NK-92 treated with Interleukin-12 subunit alpha and Interleukin-12 subunit beta, amount 100 ng/mL, for 24 hours (cell line): ENCODE results near the gene TK1.
"Not testable (repeated sequence)": the region's sequence is repeated elsewhere in the genome, so short reads cannot be mapped to it uniquely, and the experiment has no call there.

Experiments
- DNase-seq: peaks from one replicate; lab custom pipeline; 2025; lab: John Stamatoyannopoulos, UW

Gene TK1

DNA sequence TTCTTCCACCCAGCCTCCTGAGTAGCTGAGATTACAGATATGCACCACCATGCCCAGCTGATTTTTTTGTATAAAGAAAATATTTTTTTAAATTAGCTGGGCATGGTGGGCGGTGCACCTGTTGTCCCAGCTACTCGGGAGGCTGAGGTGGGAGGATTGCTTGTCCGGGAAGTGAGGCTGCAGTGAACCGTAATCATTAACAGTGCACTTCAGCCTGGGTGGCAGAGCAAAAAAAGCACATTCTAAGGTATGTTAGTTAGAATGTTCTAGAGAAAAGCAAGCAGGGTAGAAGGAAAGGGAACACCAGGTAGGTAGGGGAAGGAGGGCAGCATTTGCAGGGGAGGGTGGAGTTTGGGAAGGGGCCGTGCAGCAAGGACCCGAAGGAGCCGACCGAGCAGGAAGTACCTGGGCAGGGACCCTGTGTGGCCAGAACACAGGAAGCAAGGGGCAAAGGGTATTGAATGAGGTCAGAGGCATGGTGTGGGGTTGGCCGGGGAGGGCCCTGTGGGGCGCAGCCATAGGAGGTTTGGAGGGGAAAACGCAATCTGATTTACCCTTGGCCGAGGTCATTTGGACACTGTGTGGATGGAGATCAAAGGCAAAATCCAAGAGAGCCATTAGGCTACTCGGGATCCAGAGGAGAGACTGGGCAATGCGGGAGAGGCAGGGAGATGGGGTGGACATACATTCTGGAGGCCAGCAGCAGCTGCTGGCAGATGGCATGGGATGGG lies 38.4 kb downstream of the TK1 start:
- DNase-seq, result no peak

DNA sequence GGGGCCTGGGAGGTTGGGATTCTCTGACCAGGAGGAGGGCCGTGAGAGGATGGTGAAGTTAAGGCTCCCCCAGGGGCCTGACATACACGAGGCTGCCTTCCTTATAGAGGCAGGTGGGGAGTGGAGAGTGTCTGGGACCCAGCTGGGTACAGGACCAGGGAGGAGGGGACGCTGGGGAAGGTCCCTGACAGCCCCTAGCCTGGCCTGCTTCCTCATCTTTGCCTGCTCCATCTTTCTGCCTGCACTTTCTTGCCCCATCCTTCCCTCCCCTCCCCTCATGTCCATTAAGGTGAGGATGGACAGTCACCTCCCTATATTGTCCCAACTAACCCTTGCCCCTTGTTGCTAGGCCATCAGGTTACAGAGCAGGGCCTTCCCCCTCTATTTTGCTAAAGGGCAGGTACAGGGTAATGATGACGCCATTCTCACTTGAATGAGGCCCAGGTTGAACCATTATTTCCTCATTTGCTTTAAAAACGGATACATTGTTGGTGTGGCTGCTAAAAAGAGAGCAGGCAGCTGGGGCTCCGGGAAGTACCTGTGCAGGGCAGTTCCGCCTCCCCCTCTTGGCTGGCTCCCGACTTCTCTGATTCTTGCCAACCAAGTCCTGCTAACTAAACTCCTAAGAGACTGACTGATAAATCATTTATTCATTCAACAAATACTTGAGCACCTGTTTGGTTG lies 39.4 kb downstream of the TK1 start:
- DNase-seq, result no peak

DNA sequence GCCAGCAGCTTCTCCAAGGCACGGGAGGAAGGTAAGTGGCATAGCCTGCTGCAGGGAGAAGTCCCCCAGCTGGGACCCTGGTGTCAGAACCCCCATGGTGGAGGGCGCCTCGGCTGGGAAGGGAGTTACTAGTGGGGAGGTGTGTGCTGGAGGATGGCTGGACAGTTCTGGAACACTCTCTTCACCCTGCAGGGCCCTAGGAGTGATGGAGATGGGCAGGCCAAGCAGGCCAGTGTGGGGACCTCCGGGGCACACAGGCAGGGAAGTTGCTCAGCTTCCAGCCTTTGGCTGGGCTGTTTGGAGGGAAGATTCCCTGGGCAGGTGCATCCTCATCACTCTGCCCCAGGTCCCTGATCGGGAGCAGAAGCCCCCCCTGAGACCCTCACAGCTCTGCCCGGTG lies 40.0 kb downstream of the TK1 start:
- DNase-seq, result no peak

DNA sequence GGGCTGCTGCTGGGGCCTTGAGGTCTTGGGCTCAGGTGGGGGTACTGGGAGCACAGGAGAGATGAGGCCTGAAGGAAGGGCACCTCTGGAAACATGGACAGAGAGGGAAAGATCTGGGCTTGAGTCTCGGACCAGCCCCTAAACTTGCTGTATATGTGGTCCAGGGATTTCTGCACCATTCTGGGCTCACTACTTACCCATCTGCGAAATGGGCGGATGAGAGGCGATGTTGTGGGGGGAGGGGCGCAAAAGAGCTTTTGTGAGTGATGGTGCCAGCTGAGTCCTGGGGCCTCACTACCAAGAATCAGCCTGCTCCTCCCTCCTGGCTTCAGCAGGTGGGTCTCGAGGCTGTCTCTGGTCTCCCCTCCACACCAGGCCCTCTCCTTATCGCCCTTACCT lies 40.4 kb downstream of the TK1 start:
- DNase-seq, result no peak

DNA sequence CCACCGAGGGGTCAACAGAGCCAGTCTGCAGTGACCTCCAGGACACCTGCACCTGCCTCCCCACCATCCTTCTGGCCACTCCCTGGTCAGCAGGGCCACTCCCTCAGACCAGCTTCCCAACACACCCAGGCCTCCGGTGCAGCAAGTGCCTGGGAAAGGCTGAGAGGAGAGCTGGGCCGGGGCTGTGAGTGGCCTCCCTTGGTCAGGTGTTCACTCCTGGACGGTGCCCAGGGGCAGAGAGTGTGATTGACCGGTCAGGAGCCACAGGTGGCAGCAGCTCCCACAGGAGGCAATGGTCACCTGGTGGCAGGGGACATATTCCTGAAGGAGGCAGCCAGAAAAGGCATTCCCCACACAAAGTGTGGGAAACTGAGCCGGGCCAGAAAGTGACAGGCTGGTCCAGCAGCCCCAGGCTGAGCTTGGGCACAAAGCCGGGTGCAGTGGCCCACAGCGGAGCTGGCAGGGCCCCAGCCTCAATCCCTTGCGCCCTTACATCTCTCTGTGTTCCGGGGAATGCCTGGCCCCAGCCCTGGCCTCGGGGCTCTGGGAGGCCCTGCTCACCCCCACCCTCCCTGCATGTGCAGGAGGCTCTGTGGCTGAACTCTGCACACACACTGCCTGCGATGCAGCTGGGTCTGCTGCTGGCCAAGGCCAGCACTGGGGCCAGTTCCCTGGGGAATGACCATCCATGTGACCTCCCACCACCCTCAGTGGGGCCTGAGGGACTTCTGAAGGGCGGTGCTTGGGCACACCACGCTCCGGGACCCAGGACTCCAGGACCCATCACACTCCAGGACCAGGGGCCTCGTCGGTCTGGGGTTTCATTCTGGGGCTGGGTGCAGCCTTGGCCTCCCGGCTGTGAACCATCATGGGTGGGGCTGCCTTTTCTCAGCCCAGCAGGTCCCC lies 41.9 kb downstream of the TK1 start:
- no peak for DNase-seq

DNA sequence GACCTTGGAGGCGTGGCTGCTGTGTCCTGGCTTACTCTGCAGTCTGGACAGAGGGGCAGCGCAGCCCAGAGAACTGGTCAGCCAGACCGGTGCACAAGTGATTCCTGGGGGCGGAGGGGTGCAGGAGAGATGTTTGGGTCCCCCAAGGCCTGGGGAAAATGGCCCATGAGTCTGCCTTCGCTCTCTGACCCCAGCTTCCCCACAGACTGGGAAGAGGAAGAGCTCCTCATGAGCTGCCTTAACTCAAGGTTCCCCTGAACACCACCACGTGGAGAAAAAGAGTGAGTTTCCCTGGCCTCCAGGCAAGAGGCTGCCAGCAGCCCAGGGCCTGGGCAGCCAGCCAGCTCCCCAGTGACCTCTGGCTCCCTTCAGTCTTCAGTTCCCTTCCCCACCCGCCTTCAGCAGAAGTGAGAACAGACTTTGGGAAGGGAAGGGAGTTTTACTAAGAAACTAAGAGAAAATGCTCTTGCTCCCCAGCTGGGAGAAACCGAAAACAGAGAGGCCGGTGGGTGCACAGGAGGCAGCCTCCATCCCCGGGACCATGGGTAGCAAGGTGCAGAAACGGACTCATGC lies 42.6 kb downstream of the TK1 start:
- no peak for DNase-seq

DNA sequence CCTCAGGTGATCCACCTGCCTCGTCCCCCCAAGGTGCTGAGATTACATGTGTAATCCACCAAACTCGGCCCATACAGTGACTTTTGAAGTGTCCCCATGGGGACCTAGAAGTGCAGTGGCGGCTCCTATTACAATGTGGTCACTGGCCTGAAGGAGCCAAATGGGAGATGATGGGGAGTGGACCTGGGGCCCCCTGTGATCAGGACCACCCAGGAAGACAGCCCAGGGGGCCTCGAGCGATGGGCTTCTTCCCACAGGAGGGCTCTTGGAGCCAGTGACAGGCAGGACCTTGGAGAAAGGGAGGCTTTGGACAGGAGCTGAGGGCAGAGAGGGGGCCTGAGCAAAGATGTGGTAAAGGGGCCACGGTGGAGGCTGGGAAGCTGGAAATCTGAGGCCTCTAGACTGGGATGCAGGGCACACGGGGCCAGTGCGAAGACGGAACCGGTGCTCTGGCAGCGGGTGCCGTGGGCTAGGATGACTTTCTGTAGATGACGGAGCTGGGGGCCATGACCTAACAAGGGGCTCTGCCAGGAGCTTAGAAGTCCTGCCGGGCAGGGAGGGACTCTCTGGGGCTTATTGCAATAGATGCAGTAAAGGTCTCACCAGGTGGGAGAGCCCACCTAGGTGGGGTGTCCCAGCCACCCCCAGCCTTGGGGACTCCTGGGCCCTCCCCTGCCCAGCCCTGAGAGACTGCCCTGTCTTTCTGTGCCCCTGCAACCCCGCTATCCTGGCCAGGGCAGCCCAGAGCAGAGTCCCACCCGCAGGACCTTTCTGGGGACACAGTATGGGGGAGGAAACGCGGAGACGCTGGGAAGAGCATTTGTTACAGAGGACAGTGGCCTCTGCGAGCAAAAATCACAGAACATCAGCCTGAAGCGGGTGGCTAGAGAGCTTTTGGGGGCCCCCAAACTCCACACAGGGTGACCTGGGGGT lies 43.4 kb downstream of the TK1 start:
- DNase-seq, result no peak

DNA sequence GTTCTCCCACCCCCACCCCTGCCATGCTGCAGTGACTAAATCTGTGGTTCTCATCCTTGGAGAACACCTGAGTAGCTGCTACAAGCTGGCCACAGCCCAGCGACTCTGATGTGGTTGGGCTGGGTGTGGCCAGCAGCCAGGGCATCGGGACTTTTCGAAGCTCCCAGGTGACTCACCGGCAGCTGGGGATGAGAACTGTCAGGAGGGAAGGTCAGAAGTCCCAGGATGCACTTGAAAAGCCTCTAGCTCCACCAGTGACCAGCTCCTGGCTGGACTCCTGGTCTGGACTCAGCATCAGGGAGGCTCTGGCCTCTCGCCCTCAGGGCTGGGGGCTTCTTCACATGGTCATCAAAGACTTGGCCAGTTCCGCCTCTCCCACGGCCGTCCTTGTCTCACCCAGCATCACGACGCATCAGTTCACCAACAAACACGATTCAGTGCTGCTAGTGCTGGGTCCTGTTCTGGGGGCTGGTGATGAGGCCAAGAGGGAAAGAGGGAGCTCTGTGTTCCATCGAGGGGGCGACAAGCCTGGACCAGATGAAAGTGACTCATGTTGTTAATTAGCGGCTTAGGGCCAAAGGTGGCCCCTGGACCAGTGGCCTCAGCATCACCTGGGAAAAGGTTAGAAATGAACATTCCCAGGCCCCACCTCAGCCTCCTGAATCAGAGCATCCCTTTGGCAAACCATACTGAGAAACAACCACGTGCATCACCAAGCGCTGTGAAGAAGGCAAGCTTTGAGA lies 44.6 kb downstream of the TK1 start:
- no peak for DNase-seq

DNA sequence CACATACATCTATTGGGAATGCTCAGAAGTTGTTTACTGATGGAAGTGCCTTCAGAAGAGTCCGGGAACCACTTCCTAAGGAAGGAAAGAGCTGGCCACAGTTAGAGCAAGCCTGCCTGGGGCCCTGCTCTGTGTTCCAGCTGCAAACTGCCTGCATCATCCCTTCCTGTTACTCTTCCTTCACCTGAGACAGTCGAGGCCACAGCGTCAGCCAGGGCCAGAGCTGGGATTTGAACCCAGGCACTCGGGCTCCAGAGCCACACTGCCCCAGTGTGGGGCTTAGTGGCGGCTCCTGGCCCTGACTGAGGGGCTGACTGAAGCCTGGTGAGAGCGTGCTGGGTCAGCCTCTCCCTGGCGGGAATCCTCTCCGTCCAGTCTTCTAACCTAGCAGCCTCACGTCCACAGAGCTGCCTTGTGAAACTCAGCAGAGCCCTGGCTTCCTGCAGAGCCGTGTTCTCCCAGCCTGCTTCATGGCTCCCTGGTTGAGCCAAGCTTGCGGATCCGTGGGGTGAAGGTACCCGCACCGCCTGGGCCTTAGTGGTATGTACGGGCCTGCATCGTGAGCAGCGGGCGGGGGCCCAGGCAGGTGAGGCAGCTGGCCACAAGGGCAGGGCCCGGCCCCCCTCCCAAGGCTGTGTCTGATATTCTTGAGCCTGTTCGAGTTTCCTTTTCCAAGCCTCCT lies 45.3 kb downstream of the TK1 start:
- DNase-seq, result no peak

DNA sequence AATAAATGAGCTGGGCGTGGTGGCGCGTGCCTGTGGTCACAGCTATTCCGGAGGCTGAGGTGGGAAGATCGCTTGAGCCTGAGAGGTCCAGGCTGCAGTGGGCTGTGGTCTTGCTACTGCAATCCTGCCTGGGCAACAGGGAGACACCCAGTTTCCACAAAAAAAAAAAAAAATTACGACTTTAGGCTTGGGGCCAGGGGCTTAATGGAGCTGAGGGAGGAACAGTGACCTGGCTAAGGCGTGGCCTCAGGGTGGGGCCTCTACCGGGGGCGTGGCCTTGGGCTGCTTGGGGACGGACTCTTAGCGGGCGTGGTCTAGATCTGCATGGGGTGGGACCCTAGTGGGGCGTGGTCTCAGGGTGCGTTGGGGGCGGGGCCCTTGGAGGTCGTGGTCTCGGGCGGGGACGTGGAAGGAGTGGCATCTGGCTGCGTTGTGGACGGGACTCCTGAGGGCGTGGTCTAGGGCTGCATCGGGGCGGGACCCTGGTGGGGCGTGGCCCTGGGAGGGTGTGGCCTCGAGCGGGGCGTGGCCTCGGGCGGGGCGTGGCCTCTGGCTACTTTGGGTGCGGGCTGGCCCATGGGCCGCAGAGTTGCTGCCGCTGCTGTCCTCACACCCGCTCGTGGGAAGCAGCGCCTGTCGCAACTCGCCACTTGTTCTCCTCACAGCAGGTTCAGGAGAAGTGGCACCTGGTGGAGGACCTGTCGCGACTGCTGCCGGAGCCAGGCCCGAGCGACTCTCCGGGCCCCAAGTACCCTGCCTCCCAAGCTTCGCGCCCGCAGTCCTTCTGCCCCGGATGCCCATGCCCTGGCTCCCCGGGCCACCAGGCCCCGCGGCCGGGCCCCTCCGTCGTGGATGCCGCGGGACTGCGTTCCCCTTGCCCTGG lies 46.4 kb downstream of the TK1 start:
- peak; percentile 72 for DNase-seq

DNA sequence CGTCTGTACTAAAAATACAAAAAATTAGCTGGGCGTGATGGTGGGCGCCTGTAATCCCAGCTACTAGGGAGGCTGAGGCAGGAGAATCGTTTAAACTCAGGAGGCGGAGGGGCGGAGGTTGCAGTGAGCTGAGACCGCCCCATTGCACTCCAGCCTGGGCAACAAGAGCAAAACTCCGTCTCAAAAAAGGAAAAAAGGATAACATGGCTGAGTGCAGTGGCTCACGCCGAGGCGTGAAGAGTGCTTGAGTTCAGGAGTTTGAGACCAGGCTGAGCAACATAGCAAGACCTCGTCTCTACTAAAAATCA lies 47.0 kb downstream of the TK1 start:
- DNase-seq, result not testable (repeated sequence)

DNA sequence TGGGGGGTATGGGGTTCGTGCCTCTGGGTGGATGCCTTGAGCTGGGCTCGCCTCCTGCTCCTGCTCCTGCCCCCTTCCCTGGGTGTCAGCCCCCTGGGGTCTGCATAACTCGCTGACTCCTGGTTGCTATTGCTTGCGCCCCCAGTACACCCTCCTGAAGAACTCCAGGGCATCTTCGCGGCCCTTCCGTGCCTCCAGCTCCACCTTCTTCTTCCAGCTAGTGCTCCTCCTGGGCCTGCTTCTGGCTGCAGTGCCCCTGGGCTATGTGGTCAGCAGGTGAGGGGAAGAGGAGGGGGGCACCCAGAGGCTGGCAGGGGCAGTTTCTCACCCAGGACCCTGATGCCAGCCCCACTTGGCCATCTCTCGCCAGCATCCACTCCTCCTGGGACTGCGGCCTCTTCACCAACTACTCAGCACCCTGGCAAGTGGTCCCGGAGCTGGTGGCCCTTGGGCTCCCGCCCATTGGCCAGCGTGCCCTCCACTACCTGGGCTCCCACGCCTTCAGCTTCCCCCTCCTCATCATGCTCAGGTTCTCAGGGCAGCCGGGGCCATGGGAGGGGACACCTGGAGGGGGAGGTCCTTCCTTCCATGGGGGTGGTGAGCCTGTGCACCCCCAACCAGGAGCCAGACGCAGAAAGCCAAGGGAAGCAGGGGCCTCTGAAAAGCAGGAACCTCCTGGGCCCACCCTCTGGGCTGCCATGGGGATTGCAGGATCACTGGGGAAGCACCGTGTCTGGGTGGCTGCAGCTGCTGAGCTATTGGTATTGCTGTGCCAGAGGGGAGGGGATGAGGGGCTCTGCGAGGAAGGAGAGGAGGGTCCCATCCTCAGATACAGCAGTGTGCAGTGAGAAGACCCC lies 48.4 kb downstream of the TK1 start:
- DNase-seq, result no peak

DNA sequence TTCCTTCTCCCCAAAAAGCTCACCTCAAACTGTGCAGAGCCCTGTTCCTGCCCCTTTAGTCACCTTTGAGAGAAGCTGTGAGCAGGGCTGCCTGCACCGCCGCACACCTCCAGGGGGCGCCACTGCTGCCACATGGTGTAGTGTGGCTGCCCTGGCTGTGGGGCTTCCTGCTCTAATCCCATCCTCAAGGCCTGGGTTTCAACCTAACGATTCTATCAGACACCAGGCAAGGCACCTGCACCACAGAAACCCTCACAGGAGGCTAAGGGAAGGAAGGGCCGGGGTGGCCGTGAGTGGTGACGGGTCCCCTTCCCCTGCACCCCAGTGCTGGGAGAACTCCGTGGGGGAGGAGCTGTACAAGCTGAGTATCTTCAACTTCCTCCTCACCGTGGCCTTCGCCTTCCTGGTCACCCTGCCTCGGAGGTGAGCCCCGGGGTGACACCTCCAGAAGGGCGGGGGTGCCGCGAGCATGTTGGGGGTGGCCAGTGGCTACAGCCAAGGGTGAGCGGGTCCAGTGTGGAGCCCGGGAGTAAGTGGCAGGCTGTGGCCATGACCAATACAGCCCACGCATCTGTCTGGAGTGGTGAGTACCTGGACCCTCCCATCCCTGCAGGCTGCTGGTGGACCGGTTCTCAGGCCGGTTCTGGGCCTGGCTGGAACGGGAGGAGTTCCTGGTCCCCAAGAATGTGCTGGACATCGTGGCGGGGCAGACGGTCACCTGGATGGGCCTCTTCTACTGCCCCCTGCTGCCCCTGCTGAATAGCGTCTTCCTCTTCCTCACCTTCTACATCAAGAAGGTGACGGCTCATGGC lies 49.3 kb downstream of the TK1 start:
- no peak for DNase-seq

DNA sequence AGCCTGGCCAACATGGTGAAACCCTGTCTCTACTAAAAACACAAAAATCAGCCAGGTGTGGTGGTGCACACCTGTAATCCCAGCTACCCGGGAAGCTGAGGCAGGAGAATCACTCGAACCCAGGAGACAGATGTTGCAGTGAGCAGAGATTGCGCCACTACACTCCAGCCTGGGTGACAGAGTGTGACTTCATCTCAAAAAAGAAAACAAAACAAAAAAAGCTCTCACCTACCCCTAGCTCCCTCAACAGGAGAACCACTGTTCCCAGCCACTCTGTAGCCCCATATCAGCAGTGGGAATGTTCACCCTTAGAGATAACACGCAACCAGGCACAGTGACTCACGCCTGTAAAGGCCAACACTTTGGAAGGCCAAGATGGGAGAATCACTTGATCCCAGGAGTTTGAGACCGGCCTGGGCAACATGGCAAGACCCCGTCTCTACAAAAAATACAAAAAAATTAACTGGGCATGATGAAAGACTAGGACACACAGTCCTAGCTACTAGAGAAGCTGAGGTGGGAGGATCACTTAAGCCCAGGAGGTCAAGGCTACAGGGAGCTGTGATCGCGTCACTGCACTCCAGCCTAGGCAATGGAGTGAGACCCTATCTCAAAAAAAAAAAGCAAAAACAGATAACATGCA lies 50.9 kb downstream of the TK1 start:
- no peak for DNase-seq

DNA sequence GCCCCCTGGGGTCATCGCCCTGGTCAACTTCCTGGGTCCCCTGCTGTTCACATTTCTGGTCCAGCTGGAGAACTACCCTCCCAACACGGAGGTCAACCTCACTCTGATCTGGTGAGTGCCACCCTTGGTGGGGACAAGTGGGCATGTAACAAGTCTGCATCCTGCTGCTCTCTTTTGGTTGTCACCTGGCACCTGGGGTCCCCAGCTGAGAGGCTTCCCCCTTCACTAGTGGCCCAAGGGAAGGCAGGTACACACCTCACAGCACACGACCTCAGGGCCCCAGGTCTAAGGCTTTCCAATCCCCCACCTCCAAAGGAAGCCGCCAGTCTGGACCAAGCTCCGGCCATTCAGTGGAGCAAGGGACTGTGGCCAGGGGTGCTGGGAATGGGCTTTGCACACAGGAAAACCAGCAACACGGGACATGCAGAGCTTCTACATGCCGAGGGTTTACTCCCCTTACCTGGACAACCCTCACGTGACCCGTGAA lies 51.9 kb downstream of the TK1 start:
- DNase-seq, result no peak

DNA sequence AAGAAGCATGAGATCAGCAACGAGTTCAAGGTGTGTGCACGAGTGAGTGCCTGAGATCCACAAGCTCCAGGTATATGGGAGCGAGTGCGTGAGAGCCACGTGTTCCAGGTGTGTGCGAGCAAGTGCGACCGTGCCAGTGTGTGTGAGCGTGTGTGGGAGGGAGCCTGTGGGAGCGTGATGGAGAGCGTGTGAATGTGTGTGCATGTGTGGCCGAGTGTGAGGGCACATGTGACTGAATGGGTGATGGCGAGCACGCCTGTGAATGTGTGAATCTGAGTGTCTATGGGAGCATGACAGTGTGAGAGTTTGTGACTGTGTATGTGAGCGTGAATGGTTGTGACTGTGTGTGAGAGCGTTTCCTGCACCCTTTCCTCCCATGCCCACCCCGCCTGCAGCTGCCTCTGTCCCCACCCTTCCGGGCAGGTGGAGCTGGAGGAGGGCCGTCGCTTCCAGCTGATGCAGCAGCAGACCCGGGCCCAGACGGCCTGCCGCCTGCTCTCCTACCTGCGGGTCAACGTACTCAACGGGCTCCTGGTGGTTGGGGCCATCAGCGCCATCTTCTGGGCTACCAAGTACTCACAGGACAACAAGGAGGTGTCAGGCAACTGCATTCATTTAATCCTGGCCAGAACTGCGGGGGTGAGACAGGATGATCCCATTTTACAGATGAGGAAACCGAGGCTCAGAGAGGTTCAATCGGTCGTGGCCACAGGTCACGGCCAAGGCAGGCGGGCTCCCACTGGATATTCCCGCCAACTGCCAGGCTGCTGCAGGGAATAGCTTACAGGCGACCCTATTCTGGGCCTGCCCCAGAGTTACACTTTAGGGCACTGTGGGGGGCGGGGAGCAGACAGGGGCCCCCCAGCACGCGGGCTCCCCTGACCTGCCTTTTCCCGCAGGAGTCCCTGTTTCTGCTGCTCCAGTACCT lies 52.6 kb downstream of the TK1 start:
- DNase-seq, result no peak
